GM12873 (cell line): ENCODE data around the gene ZEB2.

Experiments used
- TF ChIP-seq, protein P1 (sequence below): IDR thresholded peaks from 2 replicates; pipeline ENCODE4 v1.5.1; 2012; ENCODE audit warnings: low read depth, mild to moderate bottlenecking, moderate library complexity, low read length, control low read depth; ENCODE audit not compliant: insufficient read depth; ENCODE audit errors: missing control alignments

Gene ZEB2

DNA sequence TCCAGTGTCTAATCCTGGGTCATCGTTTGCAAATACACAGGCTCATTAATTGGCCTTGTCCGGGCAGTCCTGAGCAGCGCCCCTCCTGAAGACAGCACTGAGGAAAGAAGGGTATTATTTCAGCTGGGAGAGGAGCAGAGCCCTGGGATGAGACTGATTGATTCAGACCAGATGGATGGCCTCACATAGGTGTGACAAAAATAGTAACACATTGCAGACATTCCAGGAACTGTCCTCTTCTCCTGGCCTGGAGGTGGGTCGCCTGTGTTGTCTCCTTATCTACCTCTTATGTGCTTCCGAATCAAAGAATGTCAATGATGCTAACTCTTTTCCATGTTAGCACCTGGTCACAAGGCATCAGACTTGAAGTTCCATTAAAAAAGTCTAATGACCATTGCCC, 45.9 kb downstream of the ZEB2 start:
- TF ChIP-seq, protein P1, sequence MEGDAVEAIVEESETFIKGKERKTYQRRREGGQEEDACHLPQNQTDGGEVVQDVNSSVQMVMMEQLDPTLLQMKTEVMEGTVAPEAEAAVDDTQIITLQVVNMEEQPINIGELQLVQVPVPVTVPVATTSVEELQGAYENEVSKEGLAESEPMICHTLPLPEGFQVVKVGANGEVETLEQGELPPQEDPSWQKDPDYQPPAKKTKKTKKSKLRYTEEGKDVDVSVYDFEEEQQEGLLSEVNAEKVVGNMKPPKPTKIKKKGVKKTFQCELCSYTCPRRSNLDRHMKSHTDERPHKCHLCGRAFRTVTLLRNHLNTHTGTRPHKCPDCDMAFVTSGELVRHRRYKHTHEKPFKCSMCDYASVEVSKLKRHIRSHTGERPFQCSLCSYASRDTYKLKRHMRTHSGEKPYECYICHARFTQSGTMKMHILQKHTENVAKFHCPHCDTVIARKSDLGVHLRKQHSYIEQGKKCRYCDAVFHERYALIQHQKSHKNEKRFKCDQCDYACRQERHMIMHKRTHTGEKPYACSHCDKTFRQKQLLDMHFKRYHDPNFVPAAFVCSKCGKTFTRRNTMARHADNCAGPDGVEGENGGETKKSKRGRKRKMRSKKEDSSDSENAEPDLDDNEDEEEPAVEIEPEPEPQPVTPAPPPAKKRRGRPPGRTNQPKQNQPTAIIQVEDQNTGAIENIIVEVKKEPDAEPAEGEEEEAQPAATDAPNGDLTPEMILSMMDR, result no peak

DNA sequence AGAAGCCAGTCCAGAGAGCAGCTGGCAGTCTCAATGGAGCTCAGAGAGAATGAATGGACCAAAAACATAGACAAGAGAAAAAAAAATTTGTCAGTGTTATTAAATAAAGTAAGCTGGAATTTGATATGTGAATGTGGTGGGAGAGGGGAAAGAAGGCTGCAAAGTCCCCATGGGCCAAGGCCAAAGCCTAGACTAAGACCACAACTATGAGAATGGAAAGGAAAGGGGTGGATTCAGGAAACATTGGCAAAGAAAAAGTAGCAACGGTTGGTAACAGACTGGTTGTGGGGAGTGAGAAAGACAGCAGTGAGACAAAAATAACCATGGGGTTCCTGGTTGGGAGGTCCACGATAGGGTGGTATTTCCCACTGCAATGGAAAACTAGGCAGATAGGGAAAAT, 47.0 kb downstream of the ZEB2 start:
- TF ChIP-seq, protein P1, result no peak

DNA sequence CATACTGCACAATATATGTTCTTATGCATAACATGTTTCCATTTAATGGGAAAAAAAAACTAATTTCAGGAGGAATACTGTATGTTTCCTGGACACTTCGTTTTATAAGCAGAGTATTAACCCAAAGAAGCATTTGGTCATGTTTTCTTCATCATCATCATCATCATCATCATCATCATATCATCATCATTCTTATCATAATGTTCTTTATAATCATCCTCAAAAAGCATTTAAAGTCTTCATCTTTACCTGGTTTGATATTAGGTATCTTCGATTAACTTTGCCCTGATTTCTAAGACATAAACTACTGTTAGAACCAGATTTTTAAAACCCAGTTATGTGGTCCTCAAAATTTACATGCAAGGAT, 47.9 kb downstream of the ZEB2 start:
- TF ChIP-seq, protein P1, result no peak

DNA sequence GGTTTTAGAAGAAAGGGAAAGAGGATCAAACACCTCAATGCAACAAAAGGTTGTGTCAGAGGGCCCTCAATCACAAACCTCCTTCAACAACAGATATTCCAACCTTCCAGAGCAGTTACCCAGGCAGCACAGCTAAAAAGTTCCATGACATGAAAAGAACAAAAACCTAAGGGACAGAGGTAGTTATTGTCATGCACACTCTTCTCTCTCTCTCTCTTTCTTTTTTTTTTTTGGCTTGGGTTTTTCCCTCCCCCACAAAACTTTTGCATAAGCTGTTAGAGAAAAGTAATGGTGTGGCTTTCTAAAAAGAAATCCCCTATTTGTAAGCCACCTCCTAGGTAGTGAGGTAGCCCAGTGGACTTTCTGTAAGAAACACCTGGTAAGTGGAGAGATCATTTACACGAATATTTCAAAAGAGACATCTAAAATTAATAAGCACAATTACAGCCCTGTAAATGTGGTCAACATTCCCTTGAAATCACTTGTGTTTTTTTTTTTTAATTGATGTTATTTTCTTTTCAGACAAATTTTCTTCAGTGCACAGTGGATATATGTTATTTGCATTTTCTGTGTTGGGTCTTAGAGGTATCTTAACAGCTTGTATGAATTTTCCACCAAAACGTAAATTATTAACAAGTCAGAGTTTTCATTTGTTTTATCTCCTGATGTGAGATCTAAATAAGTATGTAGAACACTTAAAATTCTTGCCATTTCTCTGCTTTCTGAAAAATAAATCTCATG, 48.4 kb downstream of the ZEB2 start:
- TF ChIP-seq, protein P1, result no peak

DNA sequence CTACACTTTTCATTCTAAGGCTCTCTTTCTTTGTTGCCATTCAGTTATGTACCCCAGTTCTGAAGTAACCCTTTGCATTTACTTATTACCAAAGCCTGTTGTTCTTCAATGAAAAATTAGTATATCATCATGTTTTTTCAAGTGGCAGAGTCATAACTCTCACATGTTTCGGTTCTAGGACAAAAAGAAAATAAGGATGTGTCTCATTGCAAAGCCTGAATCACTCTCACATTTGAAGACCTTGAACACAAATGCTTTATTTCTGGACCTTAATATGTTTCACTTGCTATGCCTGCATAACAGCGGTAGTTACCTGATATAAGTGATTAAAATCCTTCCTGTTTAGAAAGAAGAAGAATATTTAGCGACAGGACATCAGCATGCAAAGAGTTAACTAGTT, 49.1 kb downstream of the ZEB2 start:
- TF ChIP-seq, protein P1, result no peak

DNA sequence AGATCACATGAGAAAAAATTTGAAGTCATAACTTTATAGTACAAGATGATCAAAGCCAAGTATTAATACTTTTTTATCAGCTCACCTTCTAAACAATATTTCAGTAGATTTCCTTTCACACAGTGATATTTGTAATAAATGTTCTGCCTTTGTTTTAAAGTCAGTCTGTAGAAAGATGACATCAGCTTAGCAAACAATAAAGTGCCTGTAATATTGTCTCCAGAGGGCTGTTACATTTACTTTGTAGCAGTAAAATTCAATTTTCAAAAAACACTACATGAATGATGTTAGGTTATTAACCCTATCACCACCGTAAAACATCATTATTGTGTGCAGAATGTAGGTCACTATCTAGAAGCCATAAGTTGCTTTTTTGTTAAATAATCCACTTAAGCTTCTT, 49.6 kb downstream of the ZEB2 start:
- TF ChIP-seq, protein P1, result no peak

DNA sequence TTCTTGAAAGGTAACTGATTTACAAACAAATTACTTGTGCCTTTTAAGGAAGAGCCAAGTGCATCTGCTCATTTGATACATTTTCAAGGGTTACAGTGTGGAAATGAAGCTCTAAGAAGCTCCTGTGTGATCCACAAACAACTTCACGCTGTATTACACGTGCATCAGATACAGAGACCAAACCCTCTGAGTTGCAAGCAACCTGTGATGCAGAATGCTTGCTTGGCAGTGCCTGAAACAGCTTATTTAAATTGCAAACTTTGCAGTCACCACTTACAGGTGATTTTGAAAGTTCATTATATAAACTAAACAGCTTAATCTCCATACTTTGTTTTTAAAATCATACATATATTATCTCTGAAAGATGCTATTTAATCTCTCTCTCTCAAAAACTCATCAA, 50.1 kb downstream of the ZEB2 start:
- TF ChIP-seq, protein P1, result no peak
